Measurements from ENCODE around the gene PFDN6.

Gene PFDN6

DNA sequence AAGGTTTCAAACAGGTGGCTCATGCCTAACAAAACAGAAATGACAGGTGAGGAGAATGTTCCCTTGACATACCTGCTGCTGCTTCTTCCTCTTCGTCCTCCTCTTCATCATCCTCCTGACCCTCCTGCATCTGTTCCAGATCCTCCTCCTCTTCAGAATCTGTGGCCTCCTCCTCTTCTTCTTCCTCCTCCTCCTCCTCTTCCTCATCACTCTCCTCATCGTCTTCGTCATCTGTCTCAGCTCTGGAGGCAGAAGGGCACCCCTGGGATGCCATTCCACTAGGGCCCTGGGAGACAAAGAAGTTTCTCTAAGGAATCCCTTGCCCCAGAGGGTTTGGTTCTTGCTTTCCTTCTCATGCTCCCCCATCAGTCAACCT is 30.5 kb downstream of the PFDN6 start:
- no peak overlapping the region for H2AFZ ChIP-seq (ENCODE audit: low read depth, low read length)
- peaks cover 30% of the 10 kb centered on the region for H3K36me3 ChIP-seq (replicated peaks; ENCODE audit: low read depth, low read length)
- peaks cover 40% of the 10 kb centered on the region for H3K79me2 ChIP-seq (ENCODE audit: low read length)
- H3K9ac ChIP-seq (ENCODE audit: low read length): no peak overlapping the region
- H3K4me2 ChIP-seq (ENCODE audit: low read length): no peak overlapping the region
- no peak overlapping the region for H3K4me3 ChIP-seq (ENCODE audit: low read length)
- no peaks in the 10 kb centered on the region for H4K20me1 ChIP-seq (ENCODE audit: insufficient read depth, low read length)
- H3K9me3 ChIP-seq (ENCODE audit: insufficient read depth, low read length): no peaks in the 10 kb centered on the region
- no peaks in the 10 kb centered on the region for H3K27me3 ChIP-seq (ENCODE audit: low read depth, low read length)
- no peak overlapping the region for H3K27ac ChIP-seq (ENCODE audit: low read length)
- TF ChIP-seq EZH2phosphoT487 (IDR thresholded peaks at IDR 0.05; ENCODE audit: low read depth): no peak
- TF ChIP-seq, protein P1, sequence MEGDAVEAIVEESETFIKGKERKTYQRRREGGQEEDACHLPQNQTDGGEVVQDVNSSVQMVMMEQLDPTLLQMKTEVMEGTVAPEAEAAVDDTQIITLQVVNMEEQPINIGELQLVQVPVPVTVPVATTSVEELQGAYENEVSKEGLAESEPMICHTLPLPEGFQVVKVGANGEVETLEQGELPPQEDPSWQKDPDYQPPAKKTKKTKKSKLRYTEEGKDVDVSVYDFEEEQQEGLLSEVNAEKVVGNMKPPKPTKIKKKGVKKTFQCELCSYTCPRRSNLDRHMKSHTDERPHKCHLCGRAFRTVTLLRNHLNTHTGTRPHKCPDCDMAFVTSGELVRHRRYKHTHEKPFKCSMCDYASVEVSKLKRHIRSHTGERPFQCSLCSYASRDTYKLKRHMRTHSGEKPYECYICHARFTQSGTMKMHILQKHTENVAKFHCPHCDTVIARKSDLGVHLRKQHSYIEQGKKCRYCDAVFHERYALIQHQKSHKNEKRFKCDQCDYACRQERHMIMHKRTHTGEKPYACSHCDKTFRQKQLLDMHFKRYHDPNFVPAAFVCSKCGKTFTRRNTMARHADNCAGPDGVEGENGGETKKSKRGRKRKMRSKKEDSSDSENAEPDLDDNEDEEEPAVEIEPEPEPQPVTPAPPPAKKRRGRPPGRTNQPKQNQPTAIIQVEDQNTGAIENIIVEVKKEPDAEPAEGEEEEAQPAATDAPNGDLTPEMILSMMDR (IDR thresholded peaks at IDR 0.05; ENCODE audit: low read depth, low read length): no peak
- peaks cover 33% of the 10 kb centered on the region for H3K4me1 ChIP-seq (ENCODE audit: low read length)

DNA sequence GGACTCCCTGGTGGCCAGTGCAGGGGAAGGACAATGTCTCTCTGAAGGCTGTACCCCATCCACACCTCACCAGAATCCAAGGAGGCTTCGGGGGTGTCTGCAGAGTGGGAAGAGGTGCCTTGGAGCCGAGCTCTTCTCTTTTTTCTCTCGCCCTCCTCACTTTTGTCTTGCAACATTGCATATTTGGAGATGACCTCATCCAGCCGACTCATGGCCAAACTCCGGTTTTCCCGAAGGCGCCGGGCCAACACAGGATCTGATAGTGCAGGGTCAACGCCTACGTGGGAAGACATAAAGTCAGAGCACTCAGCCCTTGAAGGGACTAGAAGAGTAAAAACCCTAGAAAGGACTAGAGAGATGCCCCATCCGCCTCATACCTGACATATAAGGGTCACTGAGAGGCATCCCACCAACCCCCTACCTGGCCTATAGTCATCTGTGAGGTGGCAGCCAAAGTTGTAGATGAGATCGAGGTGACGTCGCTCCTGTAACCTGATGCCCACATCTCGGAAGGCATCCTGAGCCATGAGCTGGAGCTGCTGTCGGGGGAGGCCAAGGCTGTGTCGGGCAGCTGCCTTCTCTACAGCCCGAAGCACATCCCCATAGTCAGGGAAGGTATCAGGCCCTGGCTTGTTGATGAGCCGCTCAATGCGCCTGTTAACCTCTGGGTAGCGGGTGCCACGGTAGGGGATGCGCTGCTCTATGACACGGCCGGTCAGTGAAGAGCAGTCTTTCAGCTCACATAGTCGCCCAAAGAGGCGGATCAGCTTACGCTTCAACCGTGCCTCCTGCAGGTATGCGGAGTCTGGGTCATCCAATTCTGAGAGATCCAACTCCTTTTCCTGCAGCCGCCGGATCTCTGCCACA is 31.1 kb downstream of the PFDN6 start:
- Histone ChIP-seq H3K4me3 (ENCODE audit: low read length) (no peak overlapping the region), H3K79me2 (ENCODE audit: low read length) (peaks cover 36% of the 10 kb centered on the region), H3K27me3 (ENCODE audit: low read depth, low read length) (no peaks in the 10 kb centered on the region), H3K27ac (ENCODE audit: low read length) (no peak overlapping the region), H2AFZ (ENCODE audit: low read depth, low read length) (no peak overlapping the region), H3K9me3 (ENCODE audit: insufficient read depth, low read length) (no peaks in the 10 kb centered on the region), H4K20me1 (ENCODE audit: insufficient read depth, low read length) (no peaks in the 10 kb centered on the region), H3K4me2 (ENCODE audit: low read length) (no peak overlapping the region), H3K4me1 (ENCODE audit: low read length) (peaks cover 27% of the 10 kb centered on the region), H3K36me3 (replicated peaks; ENCODE audit: low read depth, low read length) (peaks cover 30% of the 10 kb centered on the region), H3K9ac (ENCODE audit: low read length) (no peak overlapping the region)
- TF ChIP-seq, protein P1 (IDR thresholded peaks at IDR 0.05; ENCODE audit: low read depth, low read length): no peak
- no peak for TF ChIP-seq EZH2phosphoT487 (IDR thresholded peaks at IDR 0.05; ENCODE audit: low read depth)

DNA sequence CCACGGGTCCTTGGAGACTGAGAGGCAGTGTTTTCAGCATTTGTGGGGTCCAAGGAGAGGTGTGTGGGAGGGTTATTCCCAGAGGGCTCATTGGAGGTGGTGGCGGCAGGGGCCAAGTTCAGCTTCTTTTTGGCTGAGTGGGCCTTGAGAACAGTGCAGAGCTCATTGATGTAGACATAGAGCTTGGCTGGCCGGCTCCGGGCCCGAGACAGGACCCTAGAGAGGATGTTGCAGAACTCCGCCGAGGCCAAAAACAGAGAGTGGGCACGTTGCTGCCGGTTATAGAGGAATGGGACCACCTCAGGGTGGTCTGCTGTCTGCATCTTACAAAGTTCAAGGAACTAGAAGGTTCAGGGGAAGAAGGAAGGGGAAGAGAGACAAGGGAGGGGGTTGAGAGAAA is 31.8 kb downstream of the PFDN6 start:
- Histone ChIP-seq H3K4me2 (ENCODE audit: low read length) (peak overlapping the region; percentile 96), H3K9ac (ENCODE audit: low read length) (no peak overlapping the region), H4K20me1 (ENCODE audit: insufficient read depth, low read length) (no peaks in the 10 kb centered on the region), H2AFZ (ENCODE audit: low read depth, low read length) (no peak overlapping the region), H3K4me1 (ENCODE audit: low read length) (peaks cover 24% of the 10 kb centered on the region), H3K36me3 (replicated peaks; ENCODE audit: low read depth, low read length) (peaks cover 30% of the 10 kb centered on the region), H3K79me2 (ENCODE audit: low read length) (peaks cover 36% of the 10 kb centered on the region), H3K27ac (ENCODE audit: low read length) (no peak overlapping the region), H3K9me3 (ENCODE audit: insufficient read depth, low read length) (no peaks in the 10 kb centered on the region), H3K27me3 (ENCODE audit: low read depth, low read length) (no peaks in the 10 kb centered on the region), H3K4me3 (ENCODE audit: low read length) (peak overlapping the region; percentile 91; the same call in 1 of the 2 replicates)
- no peak for TF ChIP-seq EZH2phosphoT487 (IDR thresholded peaks at IDR 0.05; ENCODE audit: low read depth)
- TF ChIP-seq, protein P1 (IDR thresholded peaks at IDR 0.05; ENCODE audit: low read depth, low read length): no peak

DNA sequence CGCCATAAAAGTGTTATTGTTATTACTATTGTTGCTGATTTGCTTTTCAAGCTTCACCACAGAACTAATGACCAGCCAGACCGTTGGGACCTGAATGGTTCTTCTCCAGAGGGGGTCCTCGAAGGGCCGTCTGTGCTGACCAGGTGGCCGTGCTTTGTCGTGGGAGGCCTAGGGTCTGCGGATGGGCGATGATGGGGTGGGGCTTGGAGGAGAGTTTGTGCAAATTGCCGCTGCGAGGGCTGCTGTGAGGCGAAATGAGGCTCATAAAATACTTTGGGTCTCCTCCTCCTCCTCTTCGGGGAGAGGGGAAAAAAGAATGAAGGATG is 34.2 kb downstream of the PFDN6 start:
- H3K27me3 ChIP-seq (ENCODE audit: low read depth, low read length): no peaks in the 10 kb centered on the region
- H3K4me1 ChIP-seq (ENCODE audit: low read length): peaks cover 14% of the 10 kb centered on the region
- H3K79me2 ChIP-seq (ENCODE audit: low read length): peaks cover 36% of the 10 kb centered on the region
- no peaks in the 10 kb centered on the region for H4K20me1 ChIP-seq (ENCODE audit: insufficient read depth, low read length)
- H3K4me2 ChIP-seq (ENCODE audit: low read length): peak overlapping the region; percentile 95
- TF ChIP-seq EZH2phosphoT487 (IDR thresholded peaks at IDR 0.05; ENCODE audit: low read depth): no peak
- H3K4me3 ChIP-seq (ENCODE audit: low read length): peak overlapping the region; percentile 91
- H3K9ac ChIP-seq (ENCODE audit: low read length): peak overlapping the region; percentile 93
- peaks cover 29% of the 10 kb centered on the region for H3K36me3 ChIP-seq (replicated peaks; ENCODE audit: low read depth, low read length)
- 0 out of 2 replicates have a peak overlapping the region, but pooled peaks have one; percentile 19 for H2AFZ ChIP-seq (ENCODE audit: low read depth, low read length)
- H3K27ac ChIP-seq (ENCODE audit: low read length): peak overlapping the region; percentile 92
- H3K9me3 ChIP-seq (ENCODE audit: insufficient read depth, low read length): no peaks in the 10 kb centered on the region
